ENCODE results near the gene ZNF638.

The ZNF638 gene

GRCh38 chr2:71333619-71334018 lies 2.0 kb downstream of the ZNF638 start:
- no peak for DNase-seq

GRCh38 chr2:71336384-71336783 lies 4.8 kb downstream of the ZNF638 start:
- DNase-seq, result no peak

GRCh38 chr2:71336802-71337201 lies 5.2 kb downstream of the ZNF638 start:
- no peak for DNase-seq

GRCh38 chr2:71337776-71338175 lies 6.2 kb downstream of the ZNF638 start:
- no peak for DNase-seq

GRCh38 chr2:71339685-71340084 lies 8.1 kb downstream of the ZNF638 start:
- DNase-seq, result no peak

- DNase-seq, result no peak
Measured at GRCh38 chr2:71340176-71340575, 8.6 kb downstream of the ZNF638 start.

- DNase-seq, result no peak
Measured at GRCh38 chr2:71341645-71342044, 10.1 kb downstream of the ZNF638 start.

- DNase-seq, result no peak
Measured at GRCh38 chr2:71346065-71346464, 14.5 kb downstream of the ZNF638 start.

- DNase-seq, result peak; percentile 9 to 14
Measured at GRCh38 chr2:71347517-71347916, 15.9 kb downstream of the ZNF638 start.

- peak in 1 of 2 donors; percentile 6 for DNase-seq
Measured at GRCh38 chr2:71348302-71348701, 16.7 kb downstream of the ZNF638 start.

GRCh38 chr2:71353248-71353647 lies 21.7 kb downstream of the ZNF638 start:
- no peak for DNase-seq

GRCh38 chr2:71358931-71359671 lies 27.5 kb downstream of the ZNF638 start:
- no peak for DNase-seq

- no peak for DNase-seq
Measured at GRCh38 chr2:71360434-71360975, 28.9 kb downstream of the ZNF638 start.

GRCh38 chr2:71361631-71362030 lies 30.0 kb downstream of the ZNF638 start:
- no peak for DNase-seq

GRCh38 chr2:71362447-71362846 lies 30.9 kb downstream of the ZNF638 start:
- DNase-seq, result no peak

- no peak for DNase-seq
Measured at GRCh38 chr2:71370015-71370414, 38.4 kb downstream of the ZNF638 start.

GRCh38 chr2:71372042-71372441 lies 40.5 kb downstream of the ZNF638 start:
- no peak for DNase-seq

- no peak for DNase-seq
Measured at GRCh38 chr2:71379086-71379485, 47.5 kb downstream of the ZNF638 start.

- no peak for DNase-seq
Measured at GRCh38 chr2:71380665-71381064, 49.1 kb downstream of the ZNF638 start.

GRCh38 chr2:71385012-71385411 lies 53.4 kb downstream of the ZNF638 start:
- DNase-seq, result no peak

- no peak for DNase-seq
Measured at GRCh38 chr2:71388214-71388613, 56.6 kb downstream of the ZNF638 start.

GRCh38 chr2:71389384-71390072 lies 57.9 kb downstream of the ZNF638 start:
- no peak for DNase-seq

- no peak for DNase-seq
Measured at GRCh38 chr2:71393216-71393615, 61.6 kb downstream of the ZNF638 start.

- no peak for DNase-seq
Measured at GRCh38 chr2:71395471-71395870, 63.9 kb downstream of the ZNF638 start.

Data from inflammatory macrophage (primary cell).